Stimulated activated CD8-positive, alpha-beta memory T cell treated with anti-CD3 and anti-CD28 coated beads, Interleukin-15, amount 100 ng/mL, for 4 hours (primary cell): ENCODE data around the gene SPX.

Experiments used
- DNase-seq, 2 donors: peaks; one replicate each; pipeline ENCODE4 v3.0.0-alpha.2; 2020; ENCODE audit warnings: low read depth in 2 of 2

SPX gene

DNA sequence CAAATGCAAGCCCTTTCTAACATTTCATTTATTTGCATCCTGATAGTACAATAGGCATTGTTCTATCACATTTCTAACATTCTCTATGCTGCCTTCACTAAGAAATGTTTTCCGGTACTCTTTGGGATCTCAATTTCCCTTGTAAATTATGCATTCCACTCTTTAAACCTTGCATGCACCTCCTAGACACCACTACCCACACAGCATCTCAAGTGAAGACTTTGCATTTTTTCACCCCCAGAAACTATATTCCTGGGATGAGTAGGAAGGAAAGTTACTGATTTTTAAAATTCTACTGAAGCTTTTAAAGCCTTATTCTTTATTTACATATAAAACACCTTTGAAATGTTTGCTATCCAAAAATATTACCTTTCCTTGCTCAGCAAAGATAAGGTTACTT is 51.4 kb downstream of the SPX start:
- no peak for DNase-seq

DNA sequence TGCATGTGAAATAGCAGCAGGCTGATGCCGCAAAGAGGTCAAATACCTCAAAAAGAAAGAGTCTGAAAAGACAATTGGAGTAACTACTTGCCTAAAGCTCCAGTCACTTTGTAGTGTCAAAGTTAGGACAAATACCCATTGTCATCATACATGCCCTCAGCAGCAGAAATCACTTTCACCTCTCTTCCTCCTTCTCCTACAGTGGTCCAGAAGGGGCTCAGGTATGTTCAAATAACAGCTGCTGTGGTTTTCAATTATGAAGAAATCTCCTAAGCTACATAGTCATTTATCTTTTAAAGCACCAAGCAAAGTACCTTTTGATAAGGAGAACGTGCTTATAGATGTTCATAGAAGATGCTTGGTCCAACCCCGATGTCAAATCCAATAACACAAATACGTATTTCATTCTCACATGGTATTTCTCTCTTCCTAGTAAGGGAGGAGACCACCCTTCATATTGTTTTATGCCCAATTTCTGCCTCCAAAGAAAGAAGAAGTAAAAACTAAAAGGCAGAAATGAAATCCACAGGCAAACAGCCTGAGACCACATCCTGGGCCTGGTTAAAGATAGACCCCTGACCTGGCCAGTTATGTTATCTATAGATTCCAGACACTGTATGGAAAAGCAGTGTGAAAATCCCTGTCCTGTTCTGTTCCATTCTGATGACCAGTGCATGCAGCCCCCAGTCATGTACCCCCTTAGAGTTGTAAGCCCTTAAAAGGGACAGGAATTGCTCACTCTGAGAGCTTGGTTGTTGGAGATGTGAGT is 54.8 kb downstream of the SPX start:
- DNase-seq, result no peak
